Endothelial cell of umbilical vein (primary cell): ENCODE measurements around the gene CYBC1. TPM values are rescaled to one million over a fixed set of nuclear protein-coding genes. Genes with fewer than 3 reads are reported as not detected.

Experiments
- BruUV-seq: library from RNA; stranded (reverse); fragments of 400-500 nt; replicated peaks from 2 replicates; lab custom pipeline; 2021; lab: Mats Ljungman, UMichigan
- CTCF ChIA-PET: fragments of 300-600, 350-600 bp; sonication (Branson Sonifier 250); formaldehyde crosslinking; loops from one replicate; lab custom pipeline; 2021; ENCODE audit warnings: antibody characterized with exemption, inconsistent platforms; lab: Charles Lee
- POLR2A ChIA-PET: fragments of 300-600, 350-600 bp; sonication (Branson Sonifier 250); formaldehyde crosslinking; loops from one replicate; lab custom pipeline; 2021; ENCODE audit warnings: antibody characterized with exemption, inconsistent platforms; lab: Charles Lee
- DNase-seq: peaks from one replicate; pipeline ENCODE4 v3.0.0-alpha.2; 2011; ENCODE audit warnings: low read depth, low spot score
- FAIRE-seq: peaks from 2 replicates; lab custom pipeline; 2011; peaks lifted over from hg19 to GRCh38; lab: Jason Lieb, UNC
- H2AFZ ChIP-seq: 2 replicates; pipeline ENCODE4 v1.6.0; 2012; ENCODE audit warnings: low read depth, low read length, control low read depth, inconsistent platforms
- H3K27ac ChIP-seq: 2 replicates; pipeline ENCODE4 v1.5.1; 2011; ENCODE audit warnings: low read depth, mild to moderate bottlenecking, control low read depth, low read length, moderate library complexity; ENCODE audit not compliant: insufficient read depth
- H3K27me3 ChIP-seq, 2 experiments: 2 replicates each; pipeline versions ENCODE4 v1.6.0 to v1.6.1; 2011; ENCODE audit warnings: low read length in 2 of 2, mixed read lengths in 1 of 2; ENCODE audit not compliant: control insufficient read depth in 2 of 2, insufficient read depth in 2 of 2
- H3K36me3 ChIP-seq, 2 experiments: 2 replicates in 1 of 2; 3 replicates in 1 of 2; pipeline ENCODE4 v1.5.1; 2011; ENCODE audit warnings: low read length in 2 of 2, mild to moderate bottlenecking in 1 of 2, moderate library complexity in 1 of 2; ENCODE audit not compliant: control insufficient read depth in 2 of 2, insufficient read depth in 2 of 2; ENCODE audit errors: extremely low read depth in 1 of 2
- H3K4me1 ChIP-seq: 3 replicates; pipeline ENCODE4 v1.5.1; 2011; ENCODE audit warnings: mild to moderate bottlenecking, low read length; ENCODE audit not compliant: control insufficient read depth, insufficient read depth; ENCODE audit errors: extremely low read depth
- H3K4me2 ChIP-seq: 2 replicates; pipeline ENCODE4 v1.6.1; 2011; ENCODE audit warnings: low read length, control low read depth, mixed read lengths; ENCODE audit not compliant: insufficient read depth
- H3K4me3 ChIP-seq, 3 experiments: fragments of 200-600 bp in 1 of 3; sonication (generic), shearing (Covaris generic) in 1 of 3; replicated peaks in 1 of 3; 2 replicates each; pipeline ENCODE4 v1.5.1; 2011 to 2016; ENCODE audit warnings: control low read depth in 3 of 3, low read length in 3 of 3, mild to moderate bottlenecking in 2 of 3, inconsistent platforms in 1 of 3, low read depth in 1 of 3, moderate library complexity in 1 of 3; ENCODE audit not compliant: insufficient read depth in 1 of 3
- H3K79me2 ChIP-seq: 2 replicates; pipeline ENCODE4 v1.6.0; 2012; ENCODE audit warnings: low read length, inconsistent platforms; ENCODE audit not compliant: control insufficient read depth, insufficient read depth
- H3K9ac ChIP-seq: replicated peaks from 2 replicates; pipeline ENCODE3; 2011; ENCODE audit warnings: low read length, control low read depth; ENCODE audit not compliant: insufficient read depth; ENCODE audit errors: extremely low read depth
- H3K9me1 ChIP-seq: replicated peaks from 3 replicates; pipeline ENCODE4 v1.6.0; 2011; ENCODE audit warnings: mild to moderate bottlenecking, low read length; ENCODE audit not compliant: control insufficient read depth, insufficient read depth; ENCODE audit errors: extremely low read depth
- H3K9me3 ChIP-seq: replicated peaks from 2 replicates; pipeline ENCODE4 v1.5.1; 2012; ENCODE audit warnings: low read length, inconsistent platforms; ENCODE audit not compliant: control insufficient read depth, insufficient read depth
- H4K20me1 ChIP-seq: replicated peaks from 2 replicates; pipeline ENCODE3; 2011; ENCODE audit warnings: mild to moderate bottlenecking, low read length; ENCODE audit not compliant: control insufficient read depth, insufficient read depth; ENCODE audit errors: extremely low read depth
- EZH2 ChIP-seq: IDR thresholded peaks from 2 replicates; pipeline ENCODE4 v1.6.1; 2012; ENCODE audit warnings: borderline replicate concordance, low read depth, mild to moderate bottlenecking, moderate library complexity, low read length, inconsistent platforms; ENCODE audit not compliant: severe bottlenecking
- FOS ChIP-seq: IDR thresholded peaks from 2 replicates; pipeline ENCODE4 v1.6.1; 2011; ENCODE audit warnings: mild to moderate bottlenecking, low read length, moderate library complexity, borderline replicate concordance; ENCODE audit not compliant: insufficient read depth
- GATA2 ChIP-seq: IDR thresholded peaks from 2 replicates; pipeline ENCODE4 v1.7.0; 2011; ENCODE audit warnings: low read depth, mild to moderate bottlenecking, moderate library complexity, mixed read lengths, low read length; ENCODE audit not compliant: insufficient read length, insufficient read depth
- JUN ChIP-seq: IDR thresholded peaks from 2 replicates; pipeline ENCODE4 v1.6.1; 2011; ENCODE audit warnings: borderline replicate concordance, low read depth; ENCODE audit not compliant: insufficient read length, insufficient read depth
- MYC ChIP-seq: IDR thresholded peaks from one replicate; pipeline ENCODE4 v1.6.1; 2011; ENCODE audit warnings: mild to moderate bottlenecking, low read depth, low read length
- POLR2A ChIP-seq: IDR thresholded peaks from 2 replicates; pipeline ENCODE4 v1.6.1; 2012; ENCODE audit warnings: low read depth, mild to moderate bottlenecking, control low read depth, low read length
- POLR2AphosphoS5 ChIP-seq: IDR thresholded peaks from 2 replicates; pipeline ENCODE4 v1.6.1; 2012; ENCODE audit warnings: low read depth, mild to moderate bottlenecking, control low read depth, low read length, moderate library complexity; ENCODE audit not compliant: insufficient read depth
- dilution Hi-C: fragments of 300-500 bp; cut with MboI; formaldehyde crosslinking; loops from one replicate; pipeline ENCODE4 v1.15.0; 2019; ENCODE audit warnings: low sequenced_read_pairs; ENCODE audit not compliant: extremely low pct_ligation_motif_present
- intact Hi-C: fragments of 100-400 bp; cut with micrococcal nuclease; formaldehyde crosslinking; loops from one replicate; pipeline ENCODE4 v1.10.0; 2022
- polyA plus RNA-seq, 4 experiments: library from polyadenylated mRNA; depleted of rRNA in 3 of 4; stranded (reverse) in 3 of 4; unstranded in 1 of 4; fragments of >200 nt; gene quantifications; 2 replicates each; pipeline versions ENCODE4 v1.2.1 to v1.2.3, GENCODE V29; 2011 to 2012; ENCODE audit warnings: missing spikeins in 1 of 4
- total RNA-seq: library from RNA; stranded (reverse); gene quantifications from 2 replicates; pipeline ENCODE4 v1.2.3, GENCODE V29; 2021
- TF ChIP-seq, protein P1 (sequence below), 2 donors: IDR thresholded peaks; 1 replicate in 1 of 2; 2 replicates in 1 of 2; pipeline ENCODE4 v1.5.1; 2011; ENCODE audit warnings: low read length in 2 of 2, mild to moderate bottlenecking in 2 of 2, moderate library complexity in 2 of 2, control low read depth in 1 of 2, inconsistent platforms in 1 of 2, low read depth in 1 of 2; ENCODE audit not compliant: insufficient read depth in 1 of 2; ENCODE audit errors: extremely low read depth in 1 of 2
- TF ChIP-seq, protein P2 (sequence below): IDR thresholded peaks from 2 replicates; pipeline ENCODE4 v1.6.1; 2011; ENCODE audit not compliant: insufficient read depth, insufficient read length

The CYBC1 gene
- total and polyA plus RNA-seq, 2 donors (not counting 3 experiments of a cell fraction or from before 2014, with no cell fraction given), result 71.8 to 81.5 TPM

DNA sequence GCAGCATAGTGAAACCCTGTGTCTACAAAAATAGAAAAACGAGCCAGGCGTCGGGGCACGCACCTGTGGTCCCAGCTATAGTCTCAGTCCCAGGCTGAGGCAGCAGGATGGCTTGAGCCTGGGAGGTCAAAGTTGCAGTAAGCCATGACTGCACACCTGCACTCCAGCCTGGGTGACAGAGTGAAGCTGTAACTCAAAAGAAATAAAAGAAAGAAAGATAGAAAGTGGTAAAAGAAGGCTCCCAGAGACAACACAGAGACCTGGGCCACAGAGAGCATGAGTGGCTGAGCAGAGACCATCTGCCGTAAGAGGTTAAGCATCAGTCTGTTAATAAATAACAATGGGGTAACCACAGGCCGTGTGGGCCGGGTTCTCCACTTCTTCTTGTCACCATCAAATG is 47.7 kb downstream of the CYBC1 start:
- H4K20me1 ChIP-seq, result no peaks in the 10 kb centered on the region
- DNase-seq (no peak), FAIRE-seq (no peak)
- H3K79me2 ChIP-seq, result no peaks in the 10 kb centered on the region
- H3K27me3 ChIP-seq, result no peaks in the 10 kb centered on the region
- dilution Hi-C loops (no loop called here), intact Hi-C loops (no loop called here)
- H3K4me1 ChIP-seq, result no peaks in the 10 kb centered on the region
- H3K9ac ChIP-seq, result no peak overlapping the region
- H3K36me3 ChIP-seq, result no peaks in the 10 kb centered on the region
- ChIA-PET POLR2A (no interaction called here), CTCF (no interaction called here)
- no peak overlapping the region for H3K4me2 ChIP-seq
- no peak overlapping the region for H2AFZ ChIP-seq
- no peak overlapping the region for H3K27ac ChIP-seq
- H3K9me3 ChIP-seq, result no peaks in the 10 kb centered on the region
- TF ChIP-seq GATA2, result no peak
- no peak for TF ChIP-seq FOS
- TF ChIP-seq, protein P1, sequence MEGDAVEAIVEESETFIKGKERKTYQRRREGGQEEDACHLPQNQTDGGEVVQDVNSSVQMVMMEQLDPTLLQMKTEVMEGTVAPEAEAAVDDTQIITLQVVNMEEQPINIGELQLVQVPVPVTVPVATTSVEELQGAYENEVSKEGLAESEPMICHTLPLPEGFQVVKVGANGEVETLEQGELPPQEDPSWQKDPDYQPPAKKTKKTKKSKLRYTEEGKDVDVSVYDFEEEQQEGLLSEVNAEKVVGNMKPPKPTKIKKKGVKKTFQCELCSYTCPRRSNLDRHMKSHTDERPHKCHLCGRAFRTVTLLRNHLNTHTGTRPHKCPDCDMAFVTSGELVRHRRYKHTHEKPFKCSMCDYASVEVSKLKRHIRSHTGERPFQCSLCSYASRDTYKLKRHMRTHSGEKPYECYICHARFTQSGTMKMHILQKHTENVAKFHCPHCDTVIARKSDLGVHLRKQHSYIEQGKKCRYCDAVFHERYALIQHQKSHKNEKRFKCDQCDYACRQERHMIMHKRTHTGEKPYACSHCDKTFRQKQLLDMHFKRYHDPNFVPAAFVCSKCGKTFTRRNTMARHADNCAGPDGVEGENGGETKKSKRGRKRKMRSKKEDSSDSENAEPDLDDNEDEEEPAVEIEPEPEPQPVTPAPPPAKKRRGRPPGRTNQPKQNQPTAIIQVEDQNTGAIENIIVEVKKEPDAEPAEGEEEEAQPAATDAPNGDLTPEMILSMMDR (IDR thresholded peaks at IDR 0.05; ENCODE audit: extremely low read depth in 1 of 2, insufficient read depth in 1 of 2, low read depth in 1 of 2, low read length in 2 of 2), result no peak
- TF ChIP-seq MYC, result no peak
- no peak for TF ChIP-seq POLR2AphosphoS5
- no peak overlapping the region for H3K4me3 ChIP-seq
- no peaks in the 10 kb centered on the region for H3K9me1 ChIP-seq
- BruUV-seq, result no TSS peak

DNA sequence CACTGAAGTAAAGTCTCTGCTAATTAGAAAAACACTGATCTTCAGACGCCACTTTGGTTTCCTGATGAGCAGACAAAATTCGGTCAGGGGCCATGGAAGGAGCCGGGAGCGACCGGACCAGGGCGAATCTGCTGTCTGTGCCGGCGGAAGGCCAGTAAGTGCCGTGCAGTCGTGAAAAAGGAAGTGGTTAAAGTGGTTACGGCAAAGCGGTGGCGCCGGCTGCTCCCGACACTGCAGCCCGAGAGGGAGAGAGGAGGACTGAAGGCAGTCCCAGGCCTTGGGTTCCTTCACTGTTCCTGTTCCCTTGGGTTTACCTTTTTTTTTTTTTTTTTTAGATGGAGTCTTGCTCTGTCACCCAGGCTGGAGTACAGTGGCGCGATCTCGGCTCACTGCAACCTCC is 49.7 kb downstream of the CYBC1 start:
- POLR2A ChIA-PET, result interaction anchor here (0.7 kb wide), 1 partner anchor 76 kb away, joined by 6 read pairs; no protein-coding TSS in a partner anchor
- dilution Hi-C loops, result no loop called here
- no peak overlapping the region for H3K4me2 ChIP-seq

More for the DNA sequence above, 49.7 kb downstream of the CYBC1 start:
- CTCF ChIA-PET, result no interaction called here
- Histone ChIP-seq H3K27ac (no peak overlapping the region), H3K4me3 (no peak overlapping the region), H3K9ac (no peak overlapping the region), H3K9me1 (no peaks in the 10 kb centered on the region), H3K9me3 (no peaks in the 10 kb centered on the region), H3K27me3 (no peaks in the 10 kb centered on the region), H3K36me3 (no peaks in the 10 kb centered on the region), H3K4me1 (no peaks in the 10 kb centered on the region), H4K20me1 (no peaks in the 10 kb centered on the region), H3K79me2 (no peaks in the 10 kb centered on the region), H2AFZ (no peak overlapping the region)
- intact Hi-C loops, result no loop called here
- no TSS peak for BruUV-seq
- TF ChIP-seq, protein P2, sequence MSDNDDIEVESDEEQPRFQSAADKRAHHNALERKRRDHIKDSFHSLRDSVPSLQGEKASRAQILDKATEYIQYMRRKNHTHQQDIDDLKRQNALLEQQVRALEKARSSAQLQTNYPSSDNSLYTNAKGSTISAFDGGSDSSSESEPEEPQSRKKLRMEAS, result no peak
- TF ChIP-seq FOS (no peak), EZH2 (no peak), POLR2AphosphoS5 (no peak), JUN (no peak), POLR2A (no peak), MYC (no peak), GATA2 (no peak)
- TF ChIP-seq, protein P1 (IDR thresholded peaks at IDR 0.05; ENCODE audit: extremely low read depth in 1 of 2, insufficient read depth in 1 of 2, low read depth in 1 of 2, low read length in 2 of 2), result no peak
- DNase-seq, result no peak
- FAIRE-seq, result no peak
